GM23338 (cell line): ENCODE data around the gene ABCA5. TPM values are rescaled to one million over a fixed set of nuclear protein-coding genes. Genes with fewer than 3 reads are reported as not detected.

ENCODE experiments used
- ATAC-seq: fragments of 200-7000 bp; cut with Tn5 transposase; 3 replicates; pipeline ENCODE4 v1.9.1; 2020
- DNase-seq: peaks from one replicate; pipeline ENCODE4 v3.0.0-alpha.2; 2015; ENCODE audit warnings: low spot score
- H2AFZ ChIP-seq: fragments of 200-600 bp; sonication (generic); 2 replicates; pipeline ENCODE4 v1.8.0; 2016; ENCODE audit warnings: antibody characterized with exemption, mild to moderate bottlenecking, moderate library complexity
- H3F3A ChIP-seq: fragments of 200-600 bp; sonication (generic); replicated peaks from 2 replicates; pipeline ENCODE4 v1.8.0; 2017; ENCODE audit warnings: antibody characterized with exemption, mixed run types, low read depth
- H3K27ac ChIP-seq: fragments of 200-600 bp; sonication (generic); 2 replicates; pipeline ENCODE4 v1.6.1; 2016; ENCODE audit warnings: low read depth
- H3K27me3 ChIP-seq: fragments of 200-600 bp; sonication (generic); 2 replicates; pipeline ENCODE4 v1.8.0; 2016; ENCODE audit warnings: mild to moderate bottlenecking, mixed run types, moderate library complexity; ENCODE audit not compliant: insufficient read depth
- H3K36me3 ChIP-seq: fragments of 200-600 bp; sonication (generic); 2 replicates; pipeline ENCODE4 v1.8.0; 2016; ENCODE audit warnings: mild to moderate bottlenecking; ENCODE audit not compliant: insufficient read depth
- H3K4me1 ChIP-seq: fragments of 200-600 bp; sonication (generic); 2 replicates; pipeline ENCODE4 v1.8.0; 2016; ENCODE audit warnings: mild to moderate bottlenecking, moderate library complexity; ENCODE audit not compliant: insufficient read depth
- H3K4me2 ChIP-seq: fragments of 200-600 bp; sonication (generic); 2 replicates; pipeline ENCODE4 v1.7.1; 2017; ENCODE audit warnings: mixed run types
- H3K4me3 ChIP-seq: fragments of 200-600 bp; sonication (generic); 2 replicates; pipeline ENCODE4 v1.6.1; 2016; ENCODE audit warnings: mixed run types
- H3K79me2 ChIP-seq: fragments of 200-600 bp; sonication (generic); replicated peaks from 2 replicates; pipeline ENCODE4 v1.8.0; 2017; ENCODE audit warnings: mild to moderate bottlenecking; ENCODE audit not compliant: insufficient read depth
- H3K9me2 ChIP-seq: fragments of 200-600 bp; sonication (generic); 2 replicates; pipeline ENCODE4 v1.8.0; 2017; ENCODE audit not compliant: insufficient read depth
- H4K20me1 ChIP-seq: fragments of 200-600 bp; sonication (generic); replicated peaks from 2 replicates; pipeline ENCODE4 v1.8.0; 2017; ENCODE audit warnings: mild to moderate bottlenecking; ENCODE audit not compliant: insufficient read depth
- H3K27ac Mint-ChIP-seq: 2 replicates; pipeline ENCODE4 v1.8.0; 2020; ENCODE audit warnings: inconsistent platforms, mild to moderate bottlenecking, moderate library complexity, mixed read lengths
- H3K27me3 Mint-ChIP-seq: 3 replicates; pipeline ENCODE4 v1.8.0; 2022; ENCODE audit warnings: low read depth, mild to moderate bottlenecking, moderate library complexity, mixed read lengths, inconsistent platforms; ENCODE audit not compliant: insufficient read depth, poor library complexity
- H3K36me3 Mint-ChIP-seq: 3 replicates; pipeline ENCODE4 v1.8.0; 2021; ENCODE audit warnings: low read depth, mild to moderate bottlenecking, inconsistent platforms, moderate library complexity, mixed read lengths
- H3K4me1 Mint-ChIP-seq: 3 replicates; pipeline ENCODE4 v1.8.0; 2020; ENCODE audit warnings: mild to moderate bottlenecking, inconsistent platforms, mixed read lengths
- H3K4me3 Mint-ChIP-seq: 3 replicates; pipeline ENCODE4 v1.8.0; 2021; ENCODE audit warnings: moderate library complexity, mild to moderate bottlenecking, inconsistent platforms, mixed read lengths
- H3K9me3 Mint-ChIP-seq: 3 replicates; pipeline ENCODE4 v1.8.0; 2020; ENCODE audit warnings: moderate library complexity, mild to moderate bottlenecking, inconsistent platforms, mixed read lengths
- EZH2 ChIP-seq: fragments of 200-600 bp; sonication (generic); IDR thresholded peaks from one replicate; pipeline ENCODE4 v1.8.0; 2017; ENCODE audit warnings: antibody characterized with exemption, mild to moderate bottlenecking, low read depth; ENCODE audit not compliant: unreplicated experiment
- EZH2phosphoT487 ChIP-seq: fragments of 200-600 bp; sonication (generic); IDR thresholded peaks from one replicate; pipeline ENCODE4 v1.8.1; 2018; ENCODE audit warnings: antibody characterized with exemption; ENCODE audit not compliant: unreplicated experiment
- JUNB ChIP-seq: IDR thresholded peaks from one replicate; pipeline ENCODE4 v1.6.1; 2016; ENCODE audit warnings: antibody characterized with exemption; ENCODE audit not compliant: unreplicated experiment
- POLR2AphosphoS5 ChIP-seq: IDR thresholded peaks from 2 replicates; pipeline ENCODE4 v1.6.1; 2016; ENCODE audit warnings: antibody characterized with exemption, low read depth
- STAT1 ChIP-seq: IDR thresholded peaks from one replicate; pipeline ENCODE4 v1.6.1; 2016; ENCODE audit warnings: antibody characterized with exemption; ENCODE audit not compliant: unreplicated experiment
- ZNF114 ChIP-seq: fragments of 250-450 bp; sonication (Bioruptor Pico); IDR thresholded peaks from 2 replicates; pipeline ENCODE4 v1.5.0; 2020; ENCODE audit warnings: mild to moderate bottlenecking, moderate library complexity
- ZNF331 ChIP-seq: fragments of 250-450 bp; sonication (Bioruptor Pico); IDR thresholded peaks from 2 replicates; pipeline ENCODE4 v1.5.0; 2020; ENCODE audit warnings: low read depth, mild to moderate bottlenecking, moderate library complexity
- polyA plus RNA-seq: library from polyadenylated mRNA; unstranded; fragments of >200 nt; fragmentation: Nextera tagmentation; extraction: Ambion mirVana; gene quantifications from 2 replicates; pipeline ENCODE4 v1.2.1, GENCODE V29; 2016
- total RNA-seq: library from RNA; depleted of rRNA; stranded (reverse); fragments of >200 nt; shearing (Covaris generic); gene quantifications from 2 replicates; pipeline ENCODE4 v1.2.3, GENCODE V29; 2014
- TF ChIP-seq, protein P1 (sequence below): fragments of 250-450 bp; sonication (Bioruptor Pico); IDR thresholded peaks from 2 replicates; pipeline ENCODE4 v1.5.0; 2020; ENCODE audit warnings: mild to moderate bottlenecking, moderate library complexity
- TF ChIP-seq, protein P2 (sequence below): IDR thresholded peaks from 2 replicates; pipeline ENCODE4 v1.6.1; 2016; ENCODE audit warnings: antibody characterized with exemption

Gene ABCA5
- total and polyA plus RNA-seq, 2 experiments from 2014 or later, result 3.1 to 3.4 TPM

DNA sequence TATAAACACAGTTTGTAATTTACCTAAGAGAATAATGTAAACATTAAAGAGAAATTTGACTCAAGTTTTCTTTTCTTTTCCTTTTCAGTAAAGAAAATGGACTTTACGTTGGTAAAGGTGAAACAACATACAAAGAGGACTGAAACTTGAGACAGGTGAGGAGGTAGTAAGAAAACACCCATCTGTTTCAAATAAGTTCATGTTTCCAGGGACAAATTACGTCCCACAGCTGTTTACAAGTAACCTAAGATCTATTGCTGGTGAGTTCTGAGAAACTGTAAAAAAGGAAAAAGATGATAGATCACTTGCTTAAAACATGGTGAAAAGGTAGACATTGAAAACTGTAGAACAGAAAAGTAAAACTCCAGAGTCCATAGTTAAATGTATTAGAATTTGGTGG is 4.8 kb upstream of the ABCA5 start (continued):
- TF ChIP-seq, protein P1, sequence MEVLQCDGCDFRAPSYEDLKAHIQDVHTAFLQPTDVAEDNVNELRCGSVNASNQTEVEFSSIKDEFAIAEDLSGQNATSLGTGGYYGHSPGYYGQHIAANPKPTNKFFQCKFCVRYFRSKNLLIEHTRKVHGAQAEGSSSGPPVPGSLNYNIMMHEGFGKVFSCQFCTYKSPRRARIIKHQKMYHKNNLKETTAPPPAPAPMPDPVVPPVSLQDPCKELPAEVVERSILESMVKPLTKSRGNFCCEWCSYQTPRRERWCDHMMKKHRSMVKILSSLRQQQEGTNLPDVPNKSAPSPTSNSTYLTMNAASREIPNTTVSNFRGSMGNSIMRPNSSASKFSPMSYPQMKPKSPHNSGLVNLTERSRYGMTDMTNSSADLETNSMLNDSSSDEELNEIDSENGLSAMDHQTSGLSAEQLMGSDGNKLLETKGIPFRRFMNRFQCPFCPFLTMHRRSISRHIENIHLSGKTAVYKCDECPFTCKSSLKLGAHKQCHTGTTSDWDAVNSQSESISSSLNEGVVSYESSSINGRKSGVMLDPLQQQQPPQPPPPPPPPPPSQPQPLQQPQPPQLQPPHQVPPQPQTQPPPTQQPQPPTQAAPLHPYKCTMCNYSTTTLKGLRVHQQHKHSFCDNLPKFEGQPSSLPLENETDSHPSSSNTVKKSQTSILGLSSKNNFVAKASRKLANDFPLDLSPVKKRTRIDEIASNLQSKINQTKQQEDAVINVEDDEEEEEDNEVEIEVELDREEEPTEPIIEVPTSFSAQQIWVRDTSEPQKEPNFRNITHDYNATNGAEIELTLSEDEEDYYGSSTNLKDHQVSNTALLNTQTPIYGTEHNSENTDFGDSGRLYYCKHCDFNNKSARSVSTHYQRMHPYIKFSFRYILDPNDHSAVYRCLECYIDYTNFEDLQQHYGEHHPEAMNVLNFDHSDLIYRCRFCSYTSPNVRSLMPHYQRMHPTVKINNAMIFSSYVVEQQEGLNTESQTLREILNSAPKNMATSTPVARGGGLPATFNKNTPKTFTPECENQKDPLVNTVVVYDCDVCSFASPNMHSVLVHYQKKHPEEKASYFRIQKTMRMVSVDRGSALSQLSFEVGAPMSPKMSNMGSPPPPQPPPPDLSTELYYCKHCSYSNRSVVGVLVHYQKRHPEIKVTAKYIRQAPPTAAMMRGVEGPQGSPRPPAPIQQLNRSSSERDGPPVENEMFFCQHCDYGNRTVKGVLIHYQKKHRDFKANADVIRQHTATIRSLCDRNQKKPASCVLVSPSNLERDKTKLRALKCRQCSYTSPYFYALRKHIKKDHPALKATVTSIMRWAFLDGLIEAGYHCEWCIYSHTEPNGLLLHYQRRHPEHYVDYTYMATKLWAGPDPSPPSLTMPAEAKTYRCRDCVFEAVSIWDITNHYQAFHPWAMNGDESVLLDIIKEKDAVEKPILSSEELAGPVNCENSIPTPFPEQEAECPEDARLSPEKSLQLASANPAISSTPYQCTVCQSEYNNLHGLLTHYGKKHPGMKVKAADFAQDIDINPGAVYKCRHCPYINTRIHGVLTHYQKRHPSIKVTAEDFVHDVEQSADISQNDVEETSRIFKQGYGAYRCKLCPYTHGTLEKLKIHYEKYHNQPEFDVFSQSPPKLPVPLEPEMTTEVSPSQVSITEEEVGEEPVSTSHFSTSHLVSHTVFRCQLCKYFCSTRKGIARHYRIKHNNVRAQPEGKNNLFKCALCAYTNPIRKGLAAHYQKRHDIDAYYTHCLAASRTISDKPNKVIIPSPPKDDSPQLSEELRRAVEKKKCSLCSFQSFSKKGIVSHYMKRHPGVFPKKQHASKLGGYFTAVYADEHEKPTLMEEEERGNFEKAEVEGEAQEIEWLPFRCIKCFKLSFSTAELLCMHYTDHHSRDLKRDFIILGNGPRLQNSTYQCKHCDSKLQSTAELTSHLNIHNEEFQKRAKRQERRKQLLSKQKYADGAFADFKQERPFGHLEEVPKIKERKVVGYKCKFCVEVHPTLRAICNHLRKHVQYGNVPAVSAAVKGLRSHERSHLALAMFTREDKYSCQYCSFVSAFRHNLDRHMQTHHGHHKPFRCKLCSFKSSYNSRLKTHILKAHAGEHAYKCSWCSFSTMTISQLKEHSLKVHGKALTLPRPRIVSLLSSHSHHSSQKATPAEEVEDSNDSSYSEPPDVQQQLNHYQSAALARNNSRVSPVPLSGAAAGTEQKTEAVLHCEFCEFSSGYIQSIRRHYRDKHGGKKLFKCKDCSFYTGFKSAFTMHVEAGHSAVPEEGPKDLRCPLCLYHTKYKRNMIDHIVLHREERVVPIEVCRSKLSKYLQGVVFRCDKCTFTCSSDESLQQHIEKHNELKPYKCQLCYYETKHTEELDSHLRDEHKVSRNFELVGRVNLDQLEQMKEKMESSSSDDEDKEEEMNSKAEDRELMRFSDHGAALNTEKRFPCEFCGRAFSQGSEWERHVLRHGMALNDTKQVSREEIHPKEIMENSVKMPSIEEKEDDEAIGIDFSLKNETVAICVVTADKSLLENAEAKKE, result no peak
- TF ChIP-seq JUNB (no peak), ZNF331 (no peak), POLR2AphosphoS5 (no peak), EZH2 (no peak)
- TF ChIP-seq, protein P2, sequence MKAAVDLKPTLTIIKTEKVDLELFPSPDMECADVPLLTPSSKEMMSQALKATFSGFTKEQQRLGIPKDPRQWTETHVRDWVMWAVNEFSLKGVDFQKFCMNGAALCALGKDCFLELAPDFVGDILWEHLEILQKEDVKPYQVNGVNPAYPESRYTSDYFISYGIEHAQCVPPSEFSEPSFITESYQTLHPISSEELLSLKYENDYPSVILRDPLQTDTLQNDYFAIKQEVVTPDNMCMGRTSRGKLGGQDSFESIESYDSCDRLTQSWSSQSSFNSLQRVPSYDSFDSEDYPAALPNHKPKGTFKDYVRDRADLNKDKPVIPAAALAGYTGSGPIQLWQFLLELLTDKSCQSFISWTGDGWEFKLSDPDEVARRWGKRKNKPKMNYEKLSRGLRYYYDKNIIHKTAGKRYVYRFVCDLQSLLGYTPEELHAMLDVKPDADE, result no peak

DNA sequence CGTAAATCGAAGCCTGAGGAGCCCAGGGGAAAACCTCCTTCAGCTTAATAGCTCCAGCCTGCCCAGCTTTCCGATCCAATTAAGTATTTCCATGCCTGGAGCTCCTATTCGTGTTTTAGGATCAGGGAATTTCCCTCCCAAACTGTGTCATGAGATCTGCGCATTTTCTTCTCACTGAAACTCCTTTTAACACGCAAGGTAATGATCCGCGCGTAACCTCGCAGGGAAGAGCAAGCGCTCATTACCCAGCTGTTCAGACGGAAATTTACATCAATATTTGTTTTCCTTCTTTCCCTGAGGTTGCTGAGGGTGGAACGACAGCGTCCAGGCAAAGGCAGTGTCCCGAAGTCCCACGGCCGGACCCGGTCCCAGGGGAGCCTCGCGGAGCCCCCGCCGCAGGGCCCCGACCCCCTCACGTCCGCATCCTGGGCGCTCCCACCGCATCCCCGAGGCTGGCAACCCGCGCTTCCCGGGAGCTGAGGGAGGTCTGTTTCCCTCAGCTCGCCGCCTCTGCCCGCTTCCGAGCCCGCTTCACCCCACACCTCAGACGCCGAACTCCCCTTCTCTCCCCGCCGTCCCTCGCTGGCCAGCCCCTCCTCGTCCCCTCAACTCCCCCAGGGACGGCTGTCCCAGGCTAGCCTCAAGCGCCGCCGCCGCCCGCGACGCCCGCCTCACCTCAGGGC is 415 bp downstream of the ABCA5 start:
- Histone ChIP-seq H3K79me2 (no peaks in the 10 kb centered on the region), H3K36me3 (no peaks in the 10 kb centered on the region), H2AFZ (peak overlapping the region; percentile 94), H3F3A (no peaks in the 10 kb centered on the region), H3K27me3 (peaks cover 24% of the 10 kb centered on the region), H3K9me2 (no peaks in the 10 kb centered on the region), H3K4me2 (peak overlapping the region; percentile 88), H3K27ac (no peak overlapping the region), H4K20me1 (no peaks in the 10 kb centered on the region), H3K4me1 (peaks cover 33% of the 10 kb centered on the region), H3K4me3 (peak overlapping the region; percentile 75)
- Mint-ChIP-seq H3K4me1 (peaks cover 18% of the 10 kb centered on the region), H3K9me3 (peaks cover 20% of the 10 kb centered on the region), H3K27ac (no peak overlapping the region), H3K27me3 (peaks cover 12% of the 10 kb centered on the region), H3K4me3 (peak overlapping the region; percentile 86), H3K36me3 (peaks cover 14% of the 10 kb centered on the region)
- TF ChIP-seq ZNF114 (CRISPR knock-in tag) (no peak), EZH2phosphoT487 (no peak), JUNB (no peak), STAT1 (no peak), ZNF331 (no peak)
- DNase-seq, result no peak
- no peak; the same call in 1 of the 3 replicates for ATAC-seq
